ENCODE data around the gene YIF1A.

Gene YIF1A

DNA sequence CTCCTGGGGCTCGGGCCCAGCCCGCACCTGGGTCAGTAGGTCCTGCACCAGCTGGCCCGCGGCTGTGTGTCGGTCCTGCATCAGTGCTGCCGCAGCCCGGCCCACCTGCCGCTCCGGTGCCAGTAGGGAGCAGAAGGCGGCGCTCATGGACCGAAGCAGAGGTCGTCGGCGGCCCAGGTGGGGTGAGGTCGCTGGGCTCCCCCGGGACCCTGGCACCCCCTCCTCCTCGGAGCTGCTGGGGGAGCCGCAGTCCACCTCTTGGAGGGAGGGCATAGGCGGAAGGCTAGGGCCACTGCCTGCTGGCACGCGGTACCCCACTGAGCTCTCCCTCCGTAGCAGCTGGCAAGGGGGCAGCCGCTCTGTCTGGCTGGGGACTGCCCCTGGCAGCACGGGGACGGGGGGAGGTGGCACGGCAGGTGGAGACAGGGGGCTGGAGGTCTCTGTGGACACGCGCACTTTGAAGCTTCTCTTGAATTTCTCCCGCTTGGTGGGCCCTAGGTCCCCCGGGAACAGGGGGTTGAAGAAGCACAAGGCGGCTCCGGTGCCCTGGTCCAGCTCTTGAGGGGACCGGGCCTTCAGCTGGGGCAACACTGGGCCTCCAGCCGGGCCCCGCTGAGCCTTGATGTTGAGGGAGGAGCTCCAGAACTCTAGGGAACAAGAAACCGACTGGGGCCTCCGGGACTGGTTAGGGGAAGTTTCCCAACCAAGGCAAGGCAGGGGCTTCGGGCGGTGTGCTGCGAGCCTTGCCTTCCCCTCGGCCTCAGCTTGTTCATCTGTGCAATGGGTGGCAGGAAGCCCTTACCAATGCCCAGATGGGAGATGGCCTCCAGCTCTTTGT is 45.9 kb upstream of the YIF1A start:
- Mint-ChIP-seq H3K9me3 (no peaks in the 10 kb centered on the region), H3K27me3 (ENCODE audit: low read depth) (peaks cover 6% of the 10 kb centered on the region), H3K4me1 (peaks cover 15% of the 10 kb centered on the region), H3K4me3 (peak overlapping the region; percentile 71 to 73 (median 73)), H3K27ac (no peak overlapping the region), H3K36me3 (ENCODE audit: low read depth) (peaks cover 7% of the 10 kb centered on the region)
- TF ChIP-seq, protein P1, sequence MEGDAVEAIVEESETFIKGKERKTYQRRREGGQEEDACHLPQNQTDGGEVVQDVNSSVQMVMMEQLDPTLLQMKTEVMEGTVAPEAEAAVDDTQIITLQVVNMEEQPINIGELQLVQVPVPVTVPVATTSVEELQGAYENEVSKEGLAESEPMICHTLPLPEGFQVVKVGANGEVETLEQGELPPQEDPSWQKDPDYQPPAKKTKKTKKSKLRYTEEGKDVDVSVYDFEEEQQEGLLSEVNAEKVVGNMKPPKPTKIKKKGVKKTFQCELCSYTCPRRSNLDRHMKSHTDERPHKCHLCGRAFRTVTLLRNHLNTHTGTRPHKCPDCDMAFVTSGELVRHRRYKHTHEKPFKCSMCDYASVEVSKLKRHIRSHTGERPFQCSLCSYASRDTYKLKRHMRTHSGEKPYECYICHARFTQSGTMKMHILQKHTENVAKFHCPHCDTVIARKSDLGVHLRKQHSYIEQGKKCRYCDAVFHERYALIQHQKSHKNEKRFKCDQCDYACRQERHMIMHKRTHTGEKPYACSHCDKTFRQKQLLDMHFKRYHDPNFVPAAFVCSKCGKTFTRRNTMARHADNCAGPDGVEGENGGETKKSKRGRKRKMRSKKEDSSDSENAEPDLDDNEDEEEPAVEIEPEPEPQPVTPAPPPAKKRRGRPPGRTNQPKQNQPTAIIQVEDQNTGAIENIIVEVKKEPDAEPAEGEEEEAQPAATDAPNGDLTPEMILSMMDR (IDR thresholded peaks at IDR 0.05; ENCODE audit: unreplicated experiment in 3 of 3) = no peak

DNA sequence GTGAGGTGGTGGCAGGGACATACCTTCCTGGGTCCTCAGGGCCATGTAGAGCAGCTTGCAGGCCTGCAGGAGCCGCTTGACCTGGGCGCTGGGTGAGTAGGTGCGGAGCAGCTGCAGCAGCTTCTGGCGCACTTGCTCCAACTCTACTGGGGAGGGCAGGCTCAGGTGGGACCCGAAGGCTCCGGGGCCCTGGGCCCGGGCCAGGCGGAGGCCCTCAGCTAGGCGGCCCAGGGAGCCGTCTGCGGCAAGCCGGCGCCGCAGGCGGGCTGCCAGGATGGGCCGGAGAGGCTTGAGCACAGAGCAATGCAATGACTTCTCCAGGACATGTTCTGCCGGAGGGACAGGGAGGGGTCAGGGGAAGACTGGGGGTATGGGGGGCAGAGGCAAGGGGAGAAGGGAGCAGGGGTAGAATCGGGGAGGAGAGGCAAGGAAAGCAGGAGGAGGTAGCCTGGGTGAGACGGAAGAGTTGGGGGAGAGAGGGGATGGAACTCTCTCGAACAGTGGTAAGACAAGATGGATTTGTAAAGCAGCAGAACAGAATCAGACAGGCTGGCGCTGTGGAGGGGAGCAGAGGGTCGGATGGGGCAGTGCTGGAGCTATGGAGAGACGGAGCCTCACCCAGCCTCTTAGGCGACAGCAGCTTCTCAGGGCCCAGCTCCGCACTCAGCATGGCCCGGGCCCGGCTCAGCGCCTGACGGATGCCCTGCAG is 45.1 kb upstream of the YIF1A start:
- H3K27ac Mint-ChIP-seq = no peak overlapping the region
- H3K27me3 Mint-ChIP-seq (ENCODE audit: low read depth) = peaks cover 6% of the 10 kb centered on the region
- H3K4me1 Mint-ChIP-seq = peaks cover 15% of the 10 kb centered on the region
- TF ChIP-seq, protein P1 (IDR thresholded peaks at IDR 0.05; ENCODE audit: unreplicated experiment in 3 of 3) = no peak
- H3K36me3 Mint-ChIP-seq (ENCODE audit: low read depth) = peaks cover 5% of the 10 kb centered on the region
- no peaks in the 10 kb centered on the region for H3K9me3 Mint-ChIP-seq
- peak overlapping the region; percentile 35 to 70 (median 57) for H3K4me3 Mint-ChIP-seq

DNA sequence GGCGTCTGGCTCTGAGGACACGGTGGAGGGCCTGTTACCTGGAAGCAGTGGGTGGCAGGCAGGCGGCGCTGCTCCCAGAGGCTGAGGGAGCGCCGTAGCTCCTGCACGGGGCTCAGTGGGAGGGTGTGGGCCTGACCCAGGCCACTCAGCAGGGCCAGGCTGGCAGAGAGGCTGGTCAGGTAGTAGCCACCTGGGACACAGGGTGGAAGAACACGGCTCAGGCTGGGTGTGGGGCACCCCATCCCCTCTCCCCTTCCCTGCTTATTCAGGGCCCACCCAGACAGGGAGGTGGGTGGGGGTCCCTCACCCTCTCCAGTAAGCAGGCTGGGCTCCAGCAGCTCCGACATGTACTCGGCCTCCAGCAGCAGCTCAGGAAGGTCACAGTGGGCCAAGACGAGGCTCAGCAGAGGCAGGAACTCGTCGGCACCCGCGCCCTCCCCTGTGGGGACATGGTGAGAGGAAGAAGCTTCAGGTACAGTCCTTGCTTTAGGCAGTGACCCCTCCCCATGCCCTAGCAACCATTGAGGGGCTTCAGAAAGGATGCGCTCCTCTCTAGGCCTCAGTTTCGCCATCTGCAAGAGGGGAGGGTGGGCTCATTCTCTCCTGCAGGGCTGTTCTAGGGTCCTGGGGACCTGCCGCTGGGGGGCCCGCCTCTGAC is 44.4 kb upstream of the YIF1A start:
- H3K36me3 Mint-ChIP-seq (ENCODE audit: low read depth) = no peaks in the 10 kb centered on the region
- no peak overlapping the region for H3K4me3 Mint-ChIP-seq
- TF ChIP-seq, protein P1 (IDR thresholded peaks at IDR 0.05; ENCODE audit: unreplicated experiment in 3 of 3) = no peak
- peaks cover 19% of the 10 kb centered on the region for H3K4me1 Mint-ChIP-seq
- H3K27me3 Mint-ChIP-seq (ENCODE audit: low read depth) = peaks cover 6% of the 10 kb centered on the region
- no peaks in the 10 kb centered on the region for H3K9me3 Mint-ChIP-seq
- no peak overlapping the region for H3K27ac Mint-ChIP-seq

DNA sequence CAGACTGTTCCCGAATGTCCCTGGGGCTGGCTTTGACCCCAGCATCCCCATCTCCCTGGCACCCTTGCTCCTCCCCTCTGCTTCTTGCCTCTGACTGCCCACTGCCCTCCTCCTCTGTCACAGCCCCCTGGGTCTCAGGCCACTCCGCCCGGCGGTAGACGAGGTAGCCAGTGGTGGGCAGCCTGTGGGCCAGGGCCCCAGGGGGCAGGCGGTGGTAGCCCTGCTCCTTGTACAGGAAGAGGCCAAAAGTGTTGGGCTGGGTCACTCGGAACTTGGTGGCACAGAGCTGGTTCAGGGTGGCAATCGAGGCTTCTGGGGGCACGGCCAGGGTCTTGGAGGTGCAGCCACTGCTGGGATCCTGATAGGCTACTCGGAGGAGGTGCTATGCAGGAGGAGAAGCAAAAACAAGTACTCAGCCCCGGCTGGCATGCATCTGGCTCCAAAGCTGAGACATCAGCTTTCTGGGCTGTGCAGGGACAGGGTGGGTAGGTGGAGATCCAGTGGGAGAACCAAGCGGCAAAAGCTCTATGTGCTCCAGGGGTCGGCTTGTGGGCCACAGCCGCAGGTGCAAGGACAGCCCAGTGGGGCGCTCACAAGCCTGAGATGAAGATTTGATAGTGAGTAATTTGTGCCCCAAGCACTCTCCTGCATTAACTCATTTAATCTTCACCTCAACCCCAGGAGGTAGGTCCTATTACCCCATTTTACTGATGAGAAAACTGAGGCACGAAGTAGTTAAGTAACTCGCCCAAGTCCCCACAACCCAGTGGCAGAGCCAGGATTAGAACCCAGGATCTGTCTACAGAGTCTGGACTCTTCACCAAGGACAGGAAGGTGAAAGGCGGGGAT is 43.7 kb upstream of the YIF1A start:
- Mint-ChIP-seq H3K27ac (no peak overlapping the region), H3K4me1 (peaks cover 24% of the 10 kb centered on the region), H3K9me3 (no peaks in the 10 kb centered on the region), H3K27me3 (ENCODE audit: low read depth) (peaks cover 6% of the 10 kb centered on the region), H3K4me3 (no peak overlapping the region), H3K36me3 (ENCODE audit: low read depth) (no peaks in the 10 kb centered on the region)
- TF ChIP-seq, protein P1 (IDR thresholded peaks at IDR 0.05; ENCODE audit: unreplicated experiment in 3 of 3) = no peak

DNA sequence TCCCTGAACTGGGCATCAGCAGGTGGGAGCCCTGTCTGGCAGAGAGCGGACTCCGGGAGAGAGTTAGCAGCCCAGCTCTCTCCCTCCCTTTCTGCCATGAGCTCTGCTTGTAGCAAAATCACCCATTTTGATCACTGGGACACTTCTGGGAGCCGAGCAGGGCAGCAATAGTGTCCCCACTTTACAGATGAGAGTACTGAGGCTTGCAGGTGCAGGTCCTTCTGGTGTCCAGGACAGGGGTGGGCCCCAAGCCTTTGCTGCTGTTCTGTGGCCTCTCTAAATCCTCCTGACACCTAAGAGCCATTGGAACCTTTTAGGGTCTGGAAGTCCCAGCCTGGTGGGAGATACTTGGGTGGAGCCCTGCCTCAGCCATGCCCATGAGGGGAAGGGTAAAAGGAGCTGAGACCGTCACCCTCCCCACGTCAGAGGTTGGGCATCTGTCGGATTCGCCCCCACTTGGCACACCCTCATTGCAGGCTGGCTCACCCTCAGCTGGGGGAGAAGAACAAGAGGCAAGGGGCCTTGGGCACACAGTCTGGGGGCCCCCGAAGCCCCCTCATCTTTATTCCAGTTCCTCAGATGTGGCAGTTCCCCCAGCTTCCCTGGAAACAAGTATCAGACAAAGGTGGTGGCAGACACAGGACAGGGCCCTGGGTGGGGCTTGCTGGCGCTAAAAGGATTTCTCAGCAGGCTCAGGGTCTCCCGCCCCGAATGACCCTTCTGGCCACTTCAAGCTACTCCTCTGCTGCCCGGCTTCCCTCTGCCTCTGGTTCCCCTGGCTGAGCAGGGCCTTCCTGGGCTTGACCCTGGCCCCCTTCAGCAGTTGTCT is 42.8 kb upstream of the YIF1A start:
- H3K36me3 Mint-ChIP-seq (ENCODE audit: low read depth) = no peaks in the 10 kb centered on the region
- TF ChIP-seq, protein P1 (IDR thresholded peaks at IDR 0.05; ENCODE audit: unreplicated experiment in 3 of 3) = no peak
- no peaks in the 10 kb centered on the region for H3K9me3 Mint-ChIP-seq
- H3K4me3 Mint-ChIP-seq = no peak overlapping the region
- H3K4me1 Mint-ChIP-seq = peaks cover 22% of the 10 kb centered on the region
- H3K27ac Mint-ChIP-seq = no peak overlapping the region
- H3K27me3 Mint-ChIP-seq (ENCODE audit: low read depth) = peaks cover 3% of the 10 kb centered on the region
